ENCODE results near the gene MGAT3.
A peak's percentile ranks its signal among the peaks of the same experiment; 100 is the strongest.

Gene MGAT3

GRCh38 chr22:39529487-39529851 is 72.7 kb downstream of the MGAT3 start:
- no peak for DNase-seq (ENCODE audit: low spot score)

- no peak for DNase-seq (ENCODE audit: low spot score)
Measured at GRCh38 chr22:39530116-39530515, 73.3 kb downstream of the MGAT3 start.

GRCh38 chr22:39530692-39531331 is 74.0 kb downstream of the MGAT3 start:
- DNase-seq (ENCODE audit: low spot score): no peak

- DNase-seq (ENCODE audit: low spot score): peak; percentile 99
Measured at GRCh38 chr22:39532215-39533073, 75.6 kb downstream of the MGAT3 start, which contains the start of gene RPS19BP1. Gene RPS19BP1 (minus strand): TSS chr22:39532748. CDS start chr22:39532738, 10 bp downstream.

GRCh38 chr22:39534092-39534506 is 77.3 kb downstream of the MGAT3 start:
- DNase-seq (ENCODE audit: low spot score): no peak

- DNase-seq (ENCODE audit: low spot score): peak; percentile 49
Measured at GRCh38 chr22:39534591-39535356, 78.0 kb downstream of the MGAT3 start.

GRCh38 chr22:39535357-39535725 is 78.5 kb downstream of the MGAT3 start:
- no peak for DNase-seq (ENCODE audit: low spot score)

GRCh38 chr22:39535831-39536449 is 79.1 kb downstream of the MGAT3 start:
- no peak for DNase-seq (ENCODE audit: low spot score)

GRCh38 chr22:39536711-39537110 is 79.9 kb downstream of the MGAT3 start:
- DNase-seq (ENCODE audit: low spot score): no peak

- no peak for DNase-seq (ENCODE audit: low spot score)
Measured at GRCh38 chr22:39537975-39538374, 81.2 kb downstream of the MGAT3 start.
